LNCaP clone FGC (cell line): ENCODE measurements around the gene DNAJC13.
A peak's percentile ranks its signal among the peaks of the same experiment; 100 is the strongest.
"Not testable (repeated sequence)": the region's sequence is repeated elsewhere in the genome, so short reads cannot be mapped to it uniquely, and the experiment has no call there.

ENCODE experiments used
- DNase-seq: peaks from one replicate; pipeline ENCODE4 v3.0.0-alpha.2; 2011; ENCODE audit warnings: low read depth
- H3K4me3 ChIP-seq: 2 replicates; pipeline ENCODE4 v1.5.1; 2011; ENCODE audit warnings: mild to moderate bottlenecking, low read depth, low read length, control low read depth
- TF ChIP-seq, protein P1 (sequence below): IDR thresholded peaks from 2 replicates; pipeline ENCODE4 v1.5.1; 2012; ENCODE audit warnings: mild to moderate bottlenecking; ENCODE audit not compliant: control insufficient read depth, insufficient read depth; ENCODE audit errors: extremely low read depth

The DNAJC13 gene

DNA sequence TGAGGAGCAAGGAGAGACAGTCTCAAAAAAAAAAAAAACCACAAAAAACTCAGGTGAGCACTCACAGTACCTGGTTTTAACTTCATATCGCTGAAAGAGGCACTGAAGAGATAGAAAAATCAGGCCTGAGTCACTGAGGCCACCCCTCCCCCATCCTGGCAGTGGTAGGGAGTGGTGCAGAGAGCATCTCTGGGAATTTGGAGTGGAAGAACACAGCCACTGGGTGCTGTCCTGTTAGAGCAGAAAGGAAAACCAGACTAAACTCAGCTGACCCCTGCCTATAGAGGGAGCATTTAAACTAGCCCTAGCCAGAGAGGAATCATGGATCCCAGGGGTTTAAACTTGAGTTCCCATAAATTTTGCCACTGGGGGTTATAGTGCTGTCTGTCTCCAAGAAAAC lies 22.2 kb upstream of the DNAJC13 start:
- no peak for DNase-seq
- H3K4me3 ChIP-seq: no peak overlapping the region
- TF ChIP-seq, protein P1, sequence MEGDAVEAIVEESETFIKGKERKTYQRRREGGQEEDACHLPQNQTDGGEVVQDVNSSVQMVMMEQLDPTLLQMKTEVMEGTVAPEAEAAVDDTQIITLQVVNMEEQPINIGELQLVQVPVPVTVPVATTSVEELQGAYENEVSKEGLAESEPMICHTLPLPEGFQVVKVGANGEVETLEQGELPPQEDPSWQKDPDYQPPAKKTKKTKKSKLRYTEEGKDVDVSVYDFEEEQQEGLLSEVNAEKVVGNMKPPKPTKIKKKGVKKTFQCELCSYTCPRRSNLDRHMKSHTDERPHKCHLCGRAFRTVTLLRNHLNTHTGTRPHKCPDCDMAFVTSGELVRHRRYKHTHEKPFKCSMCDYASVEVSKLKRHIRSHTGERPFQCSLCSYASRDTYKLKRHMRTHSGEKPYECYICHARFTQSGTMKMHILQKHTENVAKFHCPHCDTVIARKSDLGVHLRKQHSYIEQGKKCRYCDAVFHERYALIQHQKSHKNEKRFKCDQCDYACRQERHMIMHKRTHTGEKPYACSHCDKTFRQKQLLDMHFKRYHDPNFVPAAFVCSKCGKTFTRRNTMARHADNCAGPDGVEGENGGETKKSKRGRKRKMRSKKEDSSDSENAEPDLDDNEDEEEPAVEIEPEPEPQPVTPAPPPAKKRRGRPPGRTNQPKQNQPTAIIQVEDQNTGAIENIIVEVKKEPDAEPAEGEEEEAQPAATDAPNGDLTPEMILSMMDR: no peak

DNA sequence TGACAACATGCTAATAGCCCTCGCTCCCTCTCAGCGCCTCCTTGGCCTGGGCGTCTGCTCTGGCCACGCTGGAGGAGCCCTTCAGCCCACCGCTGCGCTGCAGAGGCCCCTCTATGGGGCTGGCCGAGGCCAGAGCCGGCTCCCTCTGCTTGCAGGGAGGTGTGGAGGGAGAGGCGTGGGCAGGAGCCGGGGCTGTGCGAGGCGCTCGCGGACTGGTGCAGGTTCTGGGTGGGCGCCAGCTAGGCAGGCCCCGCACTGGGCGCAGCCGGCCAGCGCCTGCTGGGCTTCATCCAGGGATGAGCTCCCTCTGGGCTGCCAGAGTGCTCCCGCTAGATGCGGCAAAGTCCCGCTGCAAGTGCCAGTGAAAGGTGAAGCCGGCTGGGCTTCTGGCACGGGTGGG lies 21.0 kb upstream of the DNAJC13 start:
- DNase-seq: no peak
- TF ChIP-seq, protein P1: no peak
- H3K4me3 ChIP-seq: no peak overlapping the region

DNA sequence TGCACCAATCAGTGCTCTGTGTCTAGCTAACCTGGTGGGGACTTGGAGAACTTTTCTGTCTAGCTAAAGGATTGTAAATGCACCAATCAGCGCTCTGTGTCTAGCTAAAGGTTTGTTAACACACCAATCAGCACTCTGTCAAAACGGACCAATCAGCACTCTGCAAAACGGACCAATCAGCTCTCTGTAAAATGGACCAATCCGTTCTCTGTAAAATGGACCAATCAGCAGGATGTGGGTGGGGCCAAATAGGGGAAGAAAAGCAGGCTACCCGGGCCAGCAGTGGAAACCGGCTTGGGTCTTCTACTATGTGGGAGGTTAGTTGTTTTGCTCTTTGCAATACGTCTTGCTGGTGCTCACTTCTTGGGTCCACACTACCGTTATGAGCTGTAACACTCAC lies 20.5 kb upstream of the DNAJC13 start:
- not testable (repeated sequence) for DNase-seq

DNA sequence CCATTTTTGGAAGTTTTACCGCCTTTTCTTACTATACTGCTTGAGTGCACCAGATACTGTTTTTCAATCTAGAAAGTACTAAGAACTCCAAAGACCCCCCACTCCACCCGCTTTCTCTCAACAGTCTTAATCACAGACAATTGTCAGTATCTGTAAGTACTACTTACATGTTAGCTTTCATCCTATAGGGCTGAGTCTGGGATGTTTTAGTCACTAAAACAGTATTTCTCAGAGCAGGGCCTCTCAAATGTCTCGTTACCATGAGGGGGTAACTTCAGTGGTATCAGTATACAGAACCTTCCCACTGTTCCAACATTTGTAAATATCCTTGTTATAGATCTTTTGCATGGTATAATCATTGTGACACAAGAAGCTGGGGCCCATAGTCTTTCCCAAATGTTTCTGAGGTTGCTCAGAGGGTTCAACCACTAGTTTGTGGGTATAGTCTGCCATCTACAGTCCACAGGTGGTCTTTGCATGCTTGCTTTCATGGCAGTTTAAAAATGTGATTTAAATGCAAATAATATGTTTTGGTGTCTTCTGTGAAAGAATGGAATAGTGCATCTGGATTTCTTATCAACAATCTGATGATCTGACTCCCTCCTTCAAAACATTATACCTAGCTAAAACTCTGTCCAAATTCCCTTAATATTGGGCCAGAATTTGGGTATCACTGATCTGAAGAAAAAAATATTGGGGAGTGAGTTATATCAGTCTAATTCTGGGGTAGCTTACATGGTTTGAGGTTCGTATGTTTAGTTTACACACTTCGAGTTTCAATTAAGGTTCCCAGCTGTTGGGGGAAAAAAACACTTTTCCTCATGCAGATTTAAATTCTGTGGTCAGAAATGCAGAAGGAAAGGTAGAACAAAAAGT lies 18.0 kb upstream of the DNAJC13 start:
- no peak overlapping the region for H3K4me3 ChIP-seq
- peak; percentile 14 for DNase-seq
- TF ChIP-seq, protein P1: peak; percentile 96

More for the DNA sequence above, 20.5 kb upstream of the DNAJC13 start:
- not testable (repeated sequence) for H3K4me3 ChIP-seq

DNA sequence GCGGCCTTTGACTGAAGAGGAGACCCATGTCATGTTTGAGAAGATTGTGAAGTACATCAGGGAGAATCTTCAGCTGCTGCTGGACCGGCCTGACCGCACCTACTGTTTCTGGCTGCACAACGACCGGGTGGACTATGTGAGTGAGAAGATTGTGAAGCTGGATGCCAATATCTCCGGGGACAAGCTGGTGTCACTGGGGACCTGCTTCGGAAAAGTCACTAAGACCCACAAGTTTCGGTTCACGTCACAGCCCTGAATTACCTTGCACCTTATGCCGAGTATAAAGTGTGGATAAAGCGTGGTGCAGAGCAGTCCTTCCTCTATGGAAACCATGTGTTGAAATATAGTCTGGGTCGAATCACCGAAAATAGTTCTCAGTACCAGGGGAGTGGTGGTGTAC lies 16.0 kb upstream of the DNAJC13 start:
- H3K4me3 ChIP-seq: no peak overlapping the region
- TF ChIP-seq, protein P1: no peak
- DNase-seq: no peak

DNA sequence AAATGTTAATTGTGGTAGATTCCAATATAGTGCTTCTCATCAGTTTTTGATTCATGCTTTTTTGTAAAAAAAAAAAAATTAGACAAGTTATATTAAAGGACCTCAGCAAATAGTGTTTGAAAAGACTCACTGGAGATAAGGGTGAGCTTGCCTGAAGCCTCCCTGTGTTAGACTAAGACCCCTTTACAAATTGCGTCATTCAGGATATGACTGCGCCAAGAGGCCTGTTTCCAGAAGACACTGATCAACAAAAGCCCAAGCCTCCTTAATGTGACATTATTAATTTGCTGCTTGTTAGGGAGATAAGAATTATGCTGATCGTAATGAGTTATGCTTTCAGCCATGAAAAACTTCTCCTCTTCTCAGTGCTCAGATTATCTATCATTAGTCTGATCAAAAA lies 13.0 kb upstream of the DNAJC13 start:
- DNase-seq: no peak
- TF ChIP-seq, protein P1: no peak
- no peak overlapping the region for H3K4me3 ChIP-seq

DNA sequence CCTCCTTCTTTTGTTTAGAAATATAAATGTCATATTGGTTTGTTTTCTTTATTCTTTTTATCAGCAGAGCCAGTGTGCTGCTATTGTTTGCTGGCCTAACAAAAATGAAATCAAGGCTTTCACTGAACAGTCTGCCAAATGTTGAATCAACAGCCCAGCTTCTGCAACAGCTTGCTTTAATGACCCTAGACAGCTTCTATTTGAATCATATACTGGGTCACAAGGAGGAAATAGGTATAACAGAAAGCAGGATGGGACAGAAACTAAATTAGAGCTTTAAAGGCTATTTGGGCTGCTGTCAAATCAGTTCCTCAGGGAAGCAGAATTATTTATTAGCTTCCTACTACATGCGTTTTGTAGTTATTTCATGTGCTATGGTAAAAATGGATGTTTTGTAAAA lies 12.1 kb upstream of the DNAJC13 start:
- TF ChIP-seq, protein P1: no peak
- no peak overlapping the region for H3K4me3 ChIP-seq
- DNase-seq: peak; percentile 42
